Thyroid gland (tissue), 4 donors: ENCODE measurements around the gene TPD52L2.

Experiments
- POLR2A ChIP-seq, 2 donors: fragments of 450-650 bp; IDR thresholded peaks; one replicate each; pipeline ENCODE4 v1.6.1; 2017; ENCODE audit warnings: antibody characterized with exemption in 2 of 2, mild to moderate bottlenecking in 2 of 2, moderate library complexity in 1 of 2
- TF ChIP-seq, protein P1 (sequence below), 6 experiments: fragments of 200-600 bp in 3 of 6; fragments of 450-650 bp in 3 of 6; sonication (generic) in 3 of 6; IDR thresholded peaks; one replicate each; pipeline ENCODE4 v1.5.1; 2016 to 2019; ENCODE audit warnings: antibody characterized with exemption in 6 of 6, mild to moderate bottlenecking in 2 of 6, inconsistent platforms in 1 of 6, moderate library complexity in 1 of 6

GRCh38 chr20:63896264-63897105 lies 31.4 kb downstream of the TPD52L2 start:
- TF ChIP-seq POLR2A (IDR thresholded peaks at IDR 0.05): no peak
- TF ChIP-seq, protein P1, sequence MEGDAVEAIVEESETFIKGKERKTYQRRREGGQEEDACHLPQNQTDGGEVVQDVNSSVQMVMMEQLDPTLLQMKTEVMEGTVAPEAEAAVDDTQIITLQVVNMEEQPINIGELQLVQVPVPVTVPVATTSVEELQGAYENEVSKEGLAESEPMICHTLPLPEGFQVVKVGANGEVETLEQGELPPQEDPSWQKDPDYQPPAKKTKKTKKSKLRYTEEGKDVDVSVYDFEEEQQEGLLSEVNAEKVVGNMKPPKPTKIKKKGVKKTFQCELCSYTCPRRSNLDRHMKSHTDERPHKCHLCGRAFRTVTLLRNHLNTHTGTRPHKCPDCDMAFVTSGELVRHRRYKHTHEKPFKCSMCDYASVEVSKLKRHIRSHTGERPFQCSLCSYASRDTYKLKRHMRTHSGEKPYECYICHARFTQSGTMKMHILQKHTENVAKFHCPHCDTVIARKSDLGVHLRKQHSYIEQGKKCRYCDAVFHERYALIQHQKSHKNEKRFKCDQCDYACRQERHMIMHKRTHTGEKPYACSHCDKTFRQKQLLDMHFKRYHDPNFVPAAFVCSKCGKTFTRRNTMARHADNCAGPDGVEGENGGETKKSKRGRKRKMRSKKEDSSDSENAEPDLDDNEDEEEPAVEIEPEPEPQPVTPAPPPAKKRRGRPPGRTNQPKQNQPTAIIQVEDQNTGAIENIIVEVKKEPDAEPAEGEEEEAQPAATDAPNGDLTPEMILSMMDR (IDR thresholded peaks at IDR 0.05): no peak
